Gastroesophageal sphincter (tissue), 3 donors: ENCODE data around the gene EIF2B5.

Experiments
- CTCF ChIP-seq, 4 experiments: fragments of 200-600 bp in 2 of 4; fragments of 450-650 bp in 2 of 4; sonication (generic) in 1 of 4; IDR thresholded peaks; one replicate each; pipeline ENCODE4 v1.5.1; 2017 to 2019; ENCODE audit warnings: antibody characterized with exemption in 4 of 4, mild to moderate bottlenecking in 2 of 4, moderate library complexity in 2 of 4
- EP300 ChIP-seq: sonication (generic); formaldehyde crosslinking; IDR thresholded peaks from one replicate; pipeline ENCODE4 v1.6.1; 2017; ENCODE audit warnings: antibody characterized with exemption, mild to moderate bottlenecking
- POLR2A ChIP-seq, 2 donors: fragments of 450-650 bp; IDR thresholded peaks; one replicate each; pipeline ENCODE4 v1.6.1; 2017; ENCODE audit warnings: antibody characterized with exemption in 2 of 2, mild to moderate bottlenecking in 2 of 2, moderate library complexity in 1 of 2
- POLR2AphosphoS5 ChIP-seq: sonication (generic); formaldehyde crosslinking; IDR thresholded peaks from one replicate; pipeline ENCODE4 v1.6.1; 2017; ENCODE audit warnings: antibody characterized with exemption

- no peak for TF ChIP-seq CTCF (IDR thresholded peaks at IDR 0.05)
- TF ChIP-seq POLR2AphosphoS5: no peak
- TF ChIP-seq POLR2A (IDR thresholded peaks at IDR 0.05): no peak
- no peak for TF ChIP-seq EP300
Observed at GRCh38 chr3:184145751-184146270, 10.7 kb downstream of the EIF2B5 start.
